ENCODE measurements around the gene DCBLD1. TPM values are rescaled to one million over a fixed set of nuclear protein-coding genes. Genes with fewer than 3 reads are reported as not detected.
A peak's percentile ranks its signal among the peaks of the same experiment; 100 is the strongest.
"Not testable (repeated sequence)": the region's sequence is repeated elsewhere in the genome, so short reads cannot be mapped to it uniquely, and the experiment has no call there.

Gene DCBLD1
- total and polyA plus RNA-seq, 2 of the 4 experiments (the other 2 are of a cell fraction): 21.1 to 27.8 TPM

DNA sequence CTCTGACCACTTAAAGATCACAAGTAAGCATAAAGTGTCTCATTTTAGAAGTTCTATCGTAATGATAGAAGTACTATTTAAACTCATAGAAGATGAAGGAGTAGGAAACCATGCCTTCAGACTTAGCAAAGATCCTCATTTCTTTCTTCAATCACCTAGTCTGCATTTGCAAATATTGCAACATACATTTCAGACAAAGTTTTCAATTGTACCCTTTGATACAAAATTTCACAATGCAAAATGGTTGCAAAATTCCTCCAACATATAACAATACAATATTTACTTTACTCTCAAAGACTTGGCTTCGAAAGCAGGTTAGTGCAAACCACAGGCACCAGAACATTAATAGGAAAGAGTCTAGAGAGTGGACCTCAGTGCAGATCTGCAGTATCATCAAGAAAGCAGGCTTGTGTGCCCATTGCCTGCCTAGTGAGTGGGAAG, 40.6 kb upstream of the DCBLD1 start:
- H2BK15ac ChIP-seq (ENCODE audit: low read depth, low read length): no peak overlapping the region
- H2BK120ac ChIP-seq (ENCODE audit: low read depth, low read length): no peak overlapping the region; the same call in none of the 2 replicates
- dilution Hi-C loops (cut with HindIII; ENCODE audit: low sequenced_read_pairs, unreplicated experiment): no loop called here
- H4K91ac ChIP-seq (ENCODE audit: insufficient read depth, low read depth, low read length): peak overlapping the region; percentile 14; the same call in 1 of the 2 replicates
- no peak overlapping the region; the same call in 1 of the 2 replicates for H3K18ac ChIP-seq (ENCODE audit: low read depth, low read length)
- no peak overlapping the region for H3K14ac ChIP-seq (replicated peaks; ENCODE audit: low read depth, low read length)
- H2BK5ac ChIP-seq (ENCODE audit: low read depth, low read length, poor library complexity, severe bottlenecking): peak overlapping the region; percentile 85
- no peak overlapping the region for H3K4ac ChIP-seq (ENCODE audit: low read depth, low read length)
- H3K9me3 ChIP-seq (ENCODE audit: control insufficient read depth, insufficient read depth, low read length): peaks cover 2% of the 10 kb centered on the region; the same call in 1 of the 2 replicates
- no peak overlapping the region for H2BK20ac ChIP-seq (ENCODE audit: low read depth, low read length)
- H4K8ac ChIP-seq (ENCODE audit: low read depth in 2 of 2, low read length in 2 of 2): peak overlapping the region in 1 of 2 experiments; percentile 39; a peak in 1 of 4 replicates
- H3K4me2 ChIP-seq (ENCODE audit: low read depth, low read length): no peak overlapping the region
- CTCF ChIA-PET: interaction anchor here (1.1 kb wide), 1 partner anchor 16 kb away, joined by 4 read pairs; no protein-coding TSS in a partner anchor
- TF ChIP-seq CHD1 (IDR thresholded peaks at IDR 0.05; ENCODE audit: low read depth, low read length) (no peak), CEBPB (IDR thresholded peaks at IDR 0.05; ENCODE audit: low read depth, low read length) (peak; percentile 94)
- WGBS, 2 experiments (ENCODE audit: extremely low coverage in 2 of 2, insufficient read length in 1 of 2): no CpG with 5 or more reads among the region's 2 CpGs
- H3K23ac ChIP-seq (ENCODE audit: low read depth, low read length): no peak overlapping the region
- in situ Hi-C loops (cut with MboI; ENCODE audit: low sequenced_read_pairs): no loop called here
- H3K36me3 ChIP-seq (ENCODE audit: control insufficient read depth, insufficient read depth, low read length): no peaks in the 10 kb centered on the region
- peak overlapping the region; percentile 37; the same call in 1 of the 2 replicates for H3K27ac ChIP-seq (ENCODE audit: insufficient read depth, low read length)
- H3K9me1 ChIP-seq (ENCODE audit: insufficient read depth, low read length): no peaks in the 10 kb centered on the region
- H2AK9ac ChIP-seq (replicated peaks; ENCODE audit: low read depth, low read length, poor library complexity): no peak overlapping the region
- peaks cover 5% of the 10 kb centered on the region; the same call in 1 of the 2 replicates for H3K4me1 ChIP-seq (ENCODE audit: control insufficient read depth, insufficient read depth, low read length)
- no peaks in the 10 kb centered on the region for H3K27me3 ChIP-seq (ENCODE audit: control insufficient read depth, insufficient read depth, low read length)
- no TSS peak for BruUV-seq (replicated peaks)
- DNase-seq (peak; percentile 68), ATAC-seq (ENCODE audit: low read depth) (peak; percentile 40)
- no peak overlapping the region; the same call in 1 of the 2 replicates for H3K56ac ChIP-seq (ENCODE audit: extremely low read depth, insufficient read depth, low read length)
- intact Hi-C loops (cut with micrococcal nuclease): no loop called here
- no peaks in the 10 kb centered on the region for H4K20me1 ChIP-seq (ENCODE audit: insufficient read depth, low read length)
- 0 out of 2 replicates have a peak overlapping the region, but pooled peaks have one; percentile 43 for H2AK5ac ChIP-seq (ENCODE audit: low read depth, low read length)
- H3K79me1 ChIP-seq (ENCODE audit: low read depth in 1 of 2, low read length in 2 of 2): no peaks in the 10 kb centered on the region; a peak in 1 of 4 replicates
- H2AFZ ChIP-seq (replicated peaks; ENCODE audit: low read length, poor library complexity): no peak overlapping the region
- H3K9ac ChIP-seq (ENCODE audit: low read depth, low read length): no peak overlapping the region
- POLR2A ChIA-PET (ENCODE audit: unreplicated experiment): no interaction called here
- no peak overlapping the region for H4K5ac ChIP-seq (ENCODE audit: low read depth, low read length)
- H3K4me3 ChIP-seq (ENCODE audit: insufficient read depth, low read depth, low read length): no peak overlapping the region

DNA sequence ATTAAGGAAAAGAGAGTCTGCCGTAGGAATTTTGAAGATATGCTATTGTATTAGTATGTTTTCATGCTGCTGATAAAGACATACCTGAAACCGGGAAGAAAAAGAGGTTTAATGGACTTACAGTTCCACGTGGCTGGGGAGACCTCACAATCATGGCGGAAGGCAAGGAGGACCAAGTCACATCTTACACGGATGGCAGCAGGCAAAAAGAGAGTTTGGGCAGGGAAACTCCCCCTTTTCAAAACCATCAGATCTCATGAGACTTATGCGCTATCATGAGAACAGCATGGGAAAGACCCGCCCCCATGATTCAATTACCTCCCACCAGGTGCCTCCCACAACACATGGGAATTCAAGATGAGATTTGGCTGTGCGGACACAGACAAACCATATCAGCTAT, 40.2 kb upstream of the DCBLD1 start:
- H3K4me2 ChIP-seq (ENCODE audit: low read depth, low read length); H2AFZ ChIP-seq (replicated peaks; ENCODE audit: low read length, poor library complexity); H2BK15ac ChIP-seq (ENCODE audit: low read depth, low read length); DNase-seq; H3K27me3 ChIP-seq (ENCODE audit: control insufficient read depth, insufficient read depth, low read length); H3K18ac ChIP-seq (ENCODE audit: low read depth, low read length); H3K56ac ChIP-seq (ENCODE audit: extremely low read depth, insufficient read depth, low read length); H2AK9ac ChIP-seq (replicated peaks; ENCODE audit: low read depth, low read length, poor library complexity); ATAC-seq (ENCODE audit: low read depth); POLR2A ChIA-PET (ENCODE audit: unreplicated experiment); H4K5ac ChIP-seq (ENCODE audit: low read depth, low read length); H3K36me3 ChIP-seq (ENCODE audit: control insufficient read depth, insufficient read depth, low read length); H3K14ac ChIP-seq (replicated peaks; ENCODE audit: low read depth, low read length); H3K4ac ChIP-seq (ENCODE audit: low read depth, low read length); H3K9me1 ChIP-seq (ENCODE audit: insufficient read depth, low read length); intact Hi-C loops (cut with micrococcal nuclease); H3K23ac ChIP-seq (ENCODE audit: low read depth, low read length); H3K9ac ChIP-seq (ENCODE audit: low read depth, low read length); in situ Hi-C loops (cut with MboI; ENCODE audit: low sequenced_read_pairs); BruUV-seq (replicated peaks); H3K4me1 ChIP-seq (ENCODE audit: control insufficient read depth, insufficient read depth, low read length); H4K20me1 ChIP-seq (ENCODE audit: insufficient read depth, low read length); H3K9me3 ChIP-seq (ENCODE audit: control insufficient read depth, insufficient read depth, low read length); dilution Hi-C loops (cut with HindIII; ENCODE audit: low sequenced_read_pairs, unreplicated experiment); H3K79me1 ChIP-seq (ENCODE audit: low read depth in 1 of 2, low read length in 2 of 2); H2BK20ac ChIP-seq (ENCODE audit: low read depth, low read length); H3K4me3 ChIP-seq (ENCODE audit: insufficient read depth, low read depth, low read length): not testable (repeated sequence)
- Histone ChIP-seq H2BK5ac (ENCODE audit: low read depth, low read length, poor library complexity, severe bottlenecking) (peak overlapping the region; percentile 85), H3K27ac (ENCODE audit: insufficient read depth, low read length) (peak overlapping the region; percentile 37; the same call in 1 of the 2 replicates), H4K8ac (ENCODE audit: low read depth in 2 of 2, low read length in 2 of 2) (peak overlapping the region in 1 of 2 experiments; percentile 37; a peak in 1 of 4 replicates), H2AK5ac (ENCODE audit: low read depth, low read length) (peak overlapping the region; percentile 43; the same call in 1 of the 2 replicates), H2BK120ac (ENCODE audit: low read depth, low read length) (peak overlapping the region; percentile 21), H4K91ac (ENCODE audit: insufficient read depth, low read depth, low read length) (peak overlapping the region; percentile 14)
- no CpG with 5 or more reads among the region's 8 CpGs for WGBS, 2 experiments (ENCODE audit: extremely low coverage in 2 of 2, insufficient read length in 1 of 2)
- CTCF ChIA-PET: interaction anchor here (1.1 kb wide), 1 partner anchor 17 kb away, joined by 4 read pairs; no protein-coding TSS in a partner anchor
